Activated CD8-positive, alpha-beta memory T cell treated with anti-CD3 and anti-CD28 coated beads, Interleukin-2, amount 50 U/mL, for 1 hour (primary cell): ENCODE results near the gene PHF21B.
"Not testable (repeated sequence)": the region's sequence is repeated elsewhere in the genome, so short reads cannot be mapped to it uniquely, and the experiment has no call there.

ENCODE experiments used
- DNase-seq: peaks from one replicate; pipeline ENCODE4 v3.0.0-alpha.2; 2020; ENCODE audit errors: extremely low read depth

PHF21B gene

GRCh38 chr22:45009606-45010531, at the start of gene PHF21B:
TSS of gene PHF21B (minus strand) at chr22:45010005. CDS start at chr22:45009549, 456 bp downstream.
- no peak for DNase-seq

GRCh38 chr22:45059296-45059695, 49.5 kb upstream of the PHF21B start:
- no peak for DNase-seq

- DNase-seq = no peak
Measured at GRCh38 chr22:45058622-45058912, 48.8 kb upstream of the PHF21B start.

- no peak for DNase-seq
Measured at GRCh38 chr22:45055936-45056335, 46.1 kb upstream of the PHF21B start.

GRCh38 chr22:45053571-45053970, 43.8 kb upstream of the PHF21B start:
- no peak for DNase-seq

- DNase-seq = no peak
Measured at GRCh38 chr22:45053094-45053493, 43.3 kb upstream of the PHF21B start.

- DNase-seq = not testable (repeated sequence)
Measured at GRCh38 chr22:45052665-45053064, 42.9 kb upstream of the PHF21B start.

GRCh38 chr22:45051946-45052345, 42.1 kb upstream of the PHF21B start:
- DNase-seq = no peak

GRCh38 chr22:45051419-45051818, 41.6 kb upstream of the PHF21B start:
- no peak for DNase-seq

GRCh38 chr22:45047260-45047659, 37.5 kb upstream of the PHF21B start:
- no peak for DNase-seq

GRCh38 chr22:45045208-45045607, 35.4 kb upstream of the PHF21B start:
- DNase-seq = no peak

- DNase-seq = no peak
Measured at GRCh38 chr22:45042263-45042662, 32.5 kb upstream of the PHF21B start.

- no peak for DNase-seq
Measured at GRCh38 chr22:45039133-45039532, 29.3 kb upstream of the PHF21B start.

- DNase-seq = no peak
Measured at GRCh38 chr22:45036154-45036553, 26.3 kb upstream of the PHF21B start.

- DNase-seq = no peak
Measured at GRCh38 chr22:45034821-45035220, 25.0 kb upstream of the PHF21B start.

- DNase-seq = no peak
Measured at GRCh38 chr22:45034156-45034555, 24.4 kb upstream of the PHF21B start.

GRCh38 chr22:45033136-45033535, 23.3 kb upstream of the PHF21B start:
- DNase-seq = no peak

- DNase-seq = no peak
Measured at GRCh38 chr22:45031629-45032403, 22.0 kb upstream of the PHF21B start.

GRCh38 chr22:45029501-45029900, 19.7 kb upstream of the PHF21B start:
- no peak for DNase-seq

- DNase-seq = no peak
Measured at GRCh38 chr22:45026511-45026910, 16.7 kb upstream of the PHF21B start.

- no peak for DNase-seq
Measured at GRCh38 chr22:45023431-45023830, 13.6 kb upstream of the PHF21B start.

GRCh38 chr22:45019861-45020655, 10.3 kb upstream of the PHF21B start:
- no peak for DNase-seq
